Prostate gland (tissue), 2 donors: ENCODE measurements around the gene SCAMP2. TPM values are rescaled to one million over a fixed set of nuclear protein-coding genes. Genes with fewer than 3 reads are reported as not detected.

Source experiments
- DNase-seq: peaks from one replicate; pipeline ENCODE4 v3.0.0-alpha.2; 2019; ENCODE audit warnings: low spot score
- H3K27ac ChIP-seq, 2 donors: fragments of 200-600 bp; sonication (generic); 2 replicates each; pipeline ENCODE4 v1.5.1; 2017 to 2019
- H3K27me3 ChIP-seq: fragments of 200-600 bp; sonication (generic); replicated peaks from 2 replicates; pipeline ENCODE4 v1.5.1; 2019; ENCODE audit not compliant: insufficient read depth
- H3K36me3 ChIP-seq, 2 donors: fragments of 200-600 bp; sonication (generic); 1 replicate in 1 of 2; 2 replicates in 1 of 2; pipeline versions ENCODE4 v1.5.1 to v1.8.1; 2017 to 2019
- H3K4me1 ChIP-seq: fragments of 200-600 bp; sonication (generic); replicated peaks from 2 replicates; pipeline ENCODE4 v1.5.1; 2019
- H3K4me3 ChIP-seq, 2 donors: fragments of 200-600 bp; sonication (generic); 2 replicates each; pipeline ENCODE4 v1.5.1; 2017 to 2019
- H3K9me3 ChIP-seq: fragments of 200-600 bp; sonication (generic); 2 replicates; pipeline ENCODE4 v1.5.1; 2017
- POLR2A ChIP-seq: fragments of 450-650 bp; IDR thresholded peaks from one replicate; pipeline ENCODE4 v1.6.1; 2016; ENCODE audit warnings: antibody characterized with exemption, mild to moderate bottlenecking
- POLR2AphosphoS5 ChIP-seq: sonication (generic); formaldehyde crosslinking; IDR thresholded peaks from one replicate; pipeline ENCODE4 v1.6.1; 2017; ENCODE audit warnings: antibody characterized with exemption
- WGBS: methylation state at CpG from one replicate; pipeline ENCODE4 v1.1.5; 2018; 5-methylcytosine and 5-hydroxymethylcytosine counted together
- intact Hi-C: fragments of 100-400 bp; cut with DNase I; formaldehyde crosslinking; loops from one replicate; pipeline ENCODE4 v1.14.2; 2022
- total RNA-seq, 2 donors: library from RNA; depleted of rRNA; stranded (reverse); fragments of >200 nt; gene quantifications; one replicate each; pipeline ENCODE4 v1.1.0, GENCODE V29; 2016
- TF ChIP-seq, protein P1 (sequence below), 4 experiments: fragments of 200-600 bp in 2 of 4; fragments of 450-650 bp in 2 of 4; sonication (generic) in 2 of 4; IDR thresholded peaks; 1 replicate in 3 of 4; 2 replicates in 1 of 4; pipeline ENCODE4 v1.5.1; 2016 to 2019; ENCODE audit warnings: antibody characterized with exemption in 4 of 4, mild to moderate bottlenecking in 2 of 4, moderate library complexity in 2 of 4

SCAMP2 gene
- total RNA-seq, 2 donors from 2014 or later: 101 to 103 TPM

DNA sequence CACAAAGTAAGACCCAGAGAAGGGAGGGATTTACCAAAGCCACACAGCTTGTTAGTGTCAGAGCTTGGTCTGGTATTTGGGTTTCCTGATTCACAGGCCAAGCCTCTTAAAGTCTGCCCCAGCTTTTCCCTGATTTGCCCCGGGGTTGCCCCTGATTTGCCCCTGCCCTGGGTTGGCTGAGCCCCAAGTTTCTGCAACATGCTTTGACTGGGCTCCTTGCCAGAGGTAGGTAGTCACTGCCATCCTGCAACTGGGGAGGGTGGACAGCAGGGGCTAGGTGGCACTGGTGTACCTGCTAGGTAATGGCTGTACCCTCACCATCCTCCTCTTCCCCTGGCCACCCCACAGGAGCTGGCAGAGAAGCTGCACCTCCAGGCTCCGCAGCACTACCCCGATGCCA, 19.1 kb upstream of the SCAMP2 start:
- TF ChIP-seq, protein P1, sequence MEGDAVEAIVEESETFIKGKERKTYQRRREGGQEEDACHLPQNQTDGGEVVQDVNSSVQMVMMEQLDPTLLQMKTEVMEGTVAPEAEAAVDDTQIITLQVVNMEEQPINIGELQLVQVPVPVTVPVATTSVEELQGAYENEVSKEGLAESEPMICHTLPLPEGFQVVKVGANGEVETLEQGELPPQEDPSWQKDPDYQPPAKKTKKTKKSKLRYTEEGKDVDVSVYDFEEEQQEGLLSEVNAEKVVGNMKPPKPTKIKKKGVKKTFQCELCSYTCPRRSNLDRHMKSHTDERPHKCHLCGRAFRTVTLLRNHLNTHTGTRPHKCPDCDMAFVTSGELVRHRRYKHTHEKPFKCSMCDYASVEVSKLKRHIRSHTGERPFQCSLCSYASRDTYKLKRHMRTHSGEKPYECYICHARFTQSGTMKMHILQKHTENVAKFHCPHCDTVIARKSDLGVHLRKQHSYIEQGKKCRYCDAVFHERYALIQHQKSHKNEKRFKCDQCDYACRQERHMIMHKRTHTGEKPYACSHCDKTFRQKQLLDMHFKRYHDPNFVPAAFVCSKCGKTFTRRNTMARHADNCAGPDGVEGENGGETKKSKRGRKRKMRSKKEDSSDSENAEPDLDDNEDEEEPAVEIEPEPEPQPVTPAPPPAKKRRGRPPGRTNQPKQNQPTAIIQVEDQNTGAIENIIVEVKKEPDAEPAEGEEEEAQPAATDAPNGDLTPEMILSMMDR (IDR thresholded peaks at IDR 0.05): no peak
- TF ChIP-seq POLR2AphosphoS5 (no peak), POLR2A (no peak)
- WGBS: 85% methylated on average over 3 of the region's 3 CpGs
- Histone ChIP-seq H3K4me1 (no peaks in the 10 kb centered on the region), H3K9me3 (no peaks in the 10 kb centered on the region), H3K36me3 (no peaks in the 10 kb centered on the region), H3K27ac (no peak overlapping the region), H3K4me3 (no peak overlapping the region), H3K27me3 (no peaks in the 10 kb centered on the region)
- intact Hi-C loops: no loop called here
- no peak for DNase-seq

DNA sequence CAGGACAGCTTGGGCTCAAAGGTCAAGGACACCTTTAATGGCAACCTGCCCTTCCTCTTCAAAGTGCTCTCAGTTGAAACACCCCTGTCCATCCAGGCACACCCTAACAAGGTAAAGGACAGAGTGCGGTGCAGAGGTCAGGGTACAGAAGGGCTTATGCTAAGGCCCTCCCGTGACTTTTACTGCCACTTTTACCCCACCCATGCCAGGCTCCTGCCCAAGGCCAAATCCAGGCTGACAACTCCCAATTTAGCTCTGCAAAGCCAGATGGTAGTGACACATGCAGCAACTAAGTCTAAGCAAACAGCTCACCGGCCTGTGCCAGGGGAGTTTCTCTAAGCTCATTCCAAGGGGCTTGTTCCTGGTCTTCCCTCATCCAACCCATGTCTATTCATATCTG, 18.3 kb upstream of the SCAMP2 start:
- no peak for DNase-seq
- TF ChIP-seq POLR2A (no peak), POLR2AphosphoS5 (no peak)
- TF ChIP-seq, protein P1 (IDR thresholded peaks at IDR 0.05): no peak
- 79% methylated on average over 3 of the region's 3 CpGs for WGBS
- intact Hi-C loops: no loop called here
- H3K36me3 ChIP-seq: no peaks in the 10 kb centered on the region
- H3K4me1 ChIP-seq: no peaks in the 10 kb centered on the region
- no peak overlapping the region for H3K4me3 ChIP-seq
- H3K27me3 ChIP-seq: no peaks in the 10 kb centered on the region
- H3K27ac ChIP-seq: no peak overlapping the region
- no peaks in the 10 kb centered on the region for H3K9me3 ChIP-seq

DNA sequence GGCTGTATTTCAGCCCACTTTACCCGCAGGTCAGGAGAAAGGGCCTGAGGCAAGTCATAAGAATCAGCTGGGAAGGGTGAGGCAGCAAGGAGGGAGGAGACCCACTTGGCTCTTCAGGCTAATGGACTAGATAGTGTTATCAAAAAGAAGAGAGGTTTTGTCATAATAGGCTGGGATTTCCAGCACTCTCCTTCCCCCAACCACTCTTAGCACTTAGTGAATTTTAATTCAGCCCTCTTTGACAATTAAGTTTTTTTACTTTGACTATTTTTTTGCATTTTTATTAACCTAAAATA, 17.4 kb upstream of the SCAMP2 start:
- H3K4me1 ChIP-seq: no peaks in the 10 kb centered on the region
- no peaks in the 10 kb centered on the region for H3K27me3 ChIP-seq
- peak overlapping the region; percentile 87 to 92 for H3K4me3 ChIP-seq
- 0% methylated on average over 1 of the region's 1 CpG for WGBS
- H3K9me3 ChIP-seq: no peaks in the 10 kb centered on the region
- intact Hi-C loops: no loop called here
- H3K27ac ChIP-seq: peak overlapping the region in 1 of 2 donors; percentile 81
- DNase-seq: no peak
- TF ChIP-seq POLR2AphosphoS5 (no peak), POLR2A (no peak)
- TF ChIP-seq, protein P1 (IDR thresholded peaks at IDR 0.05): no peak
- H3K36me3 ChIP-seq: no peaks in the 10 kb centered on the region

DNA sequence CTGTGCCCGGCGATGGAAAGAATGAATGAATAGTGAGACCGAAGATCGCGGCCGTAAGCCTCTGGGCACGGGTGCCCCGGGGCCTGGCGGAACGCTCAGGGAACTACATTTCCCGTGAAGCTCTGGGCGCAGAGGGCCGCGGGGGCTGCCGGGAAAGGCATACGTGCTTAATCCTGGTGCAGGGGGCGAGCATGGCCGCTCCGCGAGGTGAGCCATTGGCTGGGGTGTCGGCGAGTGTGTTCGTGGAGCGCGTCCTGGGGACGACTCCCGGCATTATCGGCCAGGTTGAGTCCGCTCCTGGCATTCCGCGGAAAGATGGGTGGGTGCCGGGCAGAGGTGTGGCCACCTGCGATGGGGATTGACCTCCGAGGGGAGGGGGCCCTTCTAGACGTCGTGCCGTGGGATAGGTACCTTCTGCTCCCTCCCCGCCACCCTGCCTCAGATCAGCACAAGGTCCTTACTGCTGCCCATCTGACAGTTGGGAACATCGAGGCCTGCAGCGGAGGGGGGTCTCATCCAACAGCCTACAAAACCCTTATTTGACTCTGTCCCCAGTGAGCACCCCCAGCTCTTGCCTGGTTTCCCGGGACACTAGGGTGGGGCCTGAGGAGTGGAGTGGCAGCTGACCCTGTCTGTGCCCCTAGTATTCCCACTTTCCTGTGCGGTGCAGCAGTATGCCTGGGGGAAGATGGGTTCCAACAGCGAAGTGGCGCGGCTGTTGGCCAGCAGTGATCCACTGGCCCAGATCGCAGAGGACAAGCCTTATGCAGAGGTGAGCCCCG, 16.9 kb upstream of the SCAMP2 start, which contains the start of gene MPI:
MPI (plus strand) TSS at position 160 of the 782 bp plus-strand sequence; CDS start at position 192, 32 bp downstream.
- Histone ChIP-seq H3K9me3 (no peaks in the 10 kb centered on the region), H3K27me3 (no peaks in the 10 kb centered on the region), H3K36me3 (no peaks in the 10 kb centered on the region), H3K27ac (peak within 1 kb of the TSS; percentile 69 to 81), H3K4me3 (peak within 1 kb of the TSS; percentile 87 to 92), H3K4me1 (no peaks in the 10 kb centered on the region)
- under 1% methylated on average over 40 of the region's 47 CpGs for WGBS
- DNase-seq: peak; percentile 77
- intact Hi-C loops: no loop called here
- TF ChIP-seq, protein P1 (IDR thresholded peaks at IDR 0.05): peak in 3 of 4 experiments; percentile 22 to 56 (median 48)
- TF ChIP-seq POLR2AphosphoS5: peak; percentile 93
- TF ChIP-seq POLR2A: peak; percentile 52

DNA sequence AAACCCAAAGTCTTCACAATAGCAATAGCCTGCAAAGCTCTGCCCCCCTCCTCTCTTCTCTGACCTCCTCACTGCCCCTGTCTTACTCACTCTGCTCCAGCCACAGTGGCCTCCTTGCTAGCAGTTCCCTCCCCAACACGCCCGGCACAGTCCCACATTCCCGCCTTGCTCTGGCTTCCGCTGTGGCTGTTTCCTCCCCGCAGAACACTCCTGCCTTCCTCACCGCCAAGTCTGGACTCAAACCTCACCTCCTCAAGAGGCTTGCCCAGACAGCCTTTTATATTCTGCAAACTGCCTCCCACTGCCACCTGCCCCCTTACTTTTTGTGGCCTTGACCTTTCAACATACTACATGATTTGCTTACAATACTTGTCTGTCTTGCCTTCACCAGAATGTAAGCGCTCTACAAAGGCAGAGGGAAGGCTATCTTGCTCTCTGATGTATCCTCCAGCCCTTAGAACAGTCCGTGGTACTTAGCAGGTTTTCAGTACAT, 16.3 kb upstream of the SCAMP2 start:
- Histone ChIP-seq H3K4me3 (peak overlapping the region; percentile 87 to 92), H3K27me3 (no peaks in the 10 kb centered on the region), H3K9me3 (no peaks in the 10 kb centered on the region), H3K36me3 (no peaks in the 10 kb centered on the region), H3K4me1 (no peaks in the 10 kb centered on the region), H3K27ac (peak overlapping the region; percentile 69 to 81)
- intact Hi-C loops: no loop called here
- no peak for TF ChIP-seq POLR2A
- TF ChIP-seq POLR2AphosphoS5: no peak
- TF ChIP-seq, protein P1 (IDR thresholded peaks at IDR 0.05): no peak
- no peak for DNase-seq
- 17% methylated on average over 8 of the region's 8 CpGs for whole genome bisulfite sequencing
